Measurements from ENCODE around the gene FBLN7.

DNA sequence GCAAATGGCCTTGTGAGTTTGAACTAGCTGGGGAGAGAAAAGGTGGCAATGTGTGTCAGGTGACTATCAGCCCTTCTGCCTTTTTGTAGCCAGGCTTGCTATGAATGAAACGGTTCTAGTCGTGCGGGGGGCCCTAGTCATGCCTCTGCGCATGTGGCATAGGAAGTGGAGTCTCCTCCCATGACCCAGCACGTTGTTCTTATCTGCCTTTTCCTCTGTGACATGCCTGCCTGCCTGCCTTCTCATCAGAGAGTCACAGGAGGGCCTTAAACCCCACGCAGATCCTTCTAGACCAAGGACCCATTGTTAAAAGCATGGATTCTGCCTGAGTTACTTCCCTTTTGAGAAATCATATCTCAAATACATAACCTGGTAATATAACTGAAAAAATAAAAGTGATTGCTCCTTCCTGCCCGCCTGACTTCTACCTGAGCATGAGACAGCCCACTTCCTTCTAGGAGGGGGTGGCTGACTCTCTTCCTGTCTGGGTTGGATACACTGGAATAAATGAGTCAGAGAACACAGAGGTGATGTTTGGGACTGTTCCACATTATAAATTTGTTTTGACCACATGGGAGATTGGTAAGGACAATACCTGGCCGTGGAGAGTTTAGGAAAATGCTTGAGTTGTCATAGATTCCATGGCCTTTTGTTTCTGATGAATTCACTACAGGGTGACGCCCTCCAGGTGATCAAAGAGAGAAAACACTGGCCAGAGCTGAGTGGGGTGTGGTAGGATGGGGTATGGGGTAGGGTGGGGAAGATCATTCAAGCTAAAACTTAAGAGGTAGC is 49.8 kb downstream of the FBLN7 start:
- TF ChIP-seq, protein P1, sequence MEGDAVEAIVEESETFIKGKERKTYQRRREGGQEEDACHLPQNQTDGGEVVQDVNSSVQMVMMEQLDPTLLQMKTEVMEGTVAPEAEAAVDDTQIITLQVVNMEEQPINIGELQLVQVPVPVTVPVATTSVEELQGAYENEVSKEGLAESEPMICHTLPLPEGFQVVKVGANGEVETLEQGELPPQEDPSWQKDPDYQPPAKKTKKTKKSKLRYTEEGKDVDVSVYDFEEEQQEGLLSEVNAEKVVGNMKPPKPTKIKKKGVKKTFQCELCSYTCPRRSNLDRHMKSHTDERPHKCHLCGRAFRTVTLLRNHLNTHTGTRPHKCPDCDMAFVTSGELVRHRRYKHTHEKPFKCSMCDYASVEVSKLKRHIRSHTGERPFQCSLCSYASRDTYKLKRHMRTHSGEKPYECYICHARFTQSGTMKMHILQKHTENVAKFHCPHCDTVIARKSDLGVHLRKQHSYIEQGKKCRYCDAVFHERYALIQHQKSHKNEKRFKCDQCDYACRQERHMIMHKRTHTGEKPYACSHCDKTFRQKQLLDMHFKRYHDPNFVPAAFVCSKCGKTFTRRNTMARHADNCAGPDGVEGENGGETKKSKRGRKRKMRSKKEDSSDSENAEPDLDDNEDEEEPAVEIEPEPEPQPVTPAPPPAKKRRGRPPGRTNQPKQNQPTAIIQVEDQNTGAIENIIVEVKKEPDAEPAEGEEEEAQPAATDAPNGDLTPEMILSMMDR (tag by site-specific recombination; IDR thresholded peaks at IDR 0.05) = no peak
- TF ChIP-seq ZFP37 (tag by site-specific recombination; IDR thresholded peaks at IDR 0.05) (no peak), ZNF398 (tag by site-specific recombination; IDR thresholded peaks at IDR 0.05) (no peak), ZFP69B (tag by site-specific recombination; IDR thresholded peaks at IDR 0.05) (no peak), RBAK (tag by site-specific recombination; IDR thresholded peaks at IDR 0.05) (no peak), ZNF175 (tag by site-specific recombination; IDR thresholded peaks at IDR 0.05) (no peak), ZNF10 (tag by site-specific recombination; IDR thresholded peaks at IDR 0.05) (no peak), ZBTB17 (tag by site-specific recombination; IDR thresholded peaks at IDR 0.05) (no peak), ZNF121 (tag by site-specific recombination; IDR thresholded peaks at IDR 0.05) (no peak), REST (tag by site-specific recombination; IDR thresholded peaks at IDR 0.05) (no peak)
- TF ChIP-seq, protein P2, sequence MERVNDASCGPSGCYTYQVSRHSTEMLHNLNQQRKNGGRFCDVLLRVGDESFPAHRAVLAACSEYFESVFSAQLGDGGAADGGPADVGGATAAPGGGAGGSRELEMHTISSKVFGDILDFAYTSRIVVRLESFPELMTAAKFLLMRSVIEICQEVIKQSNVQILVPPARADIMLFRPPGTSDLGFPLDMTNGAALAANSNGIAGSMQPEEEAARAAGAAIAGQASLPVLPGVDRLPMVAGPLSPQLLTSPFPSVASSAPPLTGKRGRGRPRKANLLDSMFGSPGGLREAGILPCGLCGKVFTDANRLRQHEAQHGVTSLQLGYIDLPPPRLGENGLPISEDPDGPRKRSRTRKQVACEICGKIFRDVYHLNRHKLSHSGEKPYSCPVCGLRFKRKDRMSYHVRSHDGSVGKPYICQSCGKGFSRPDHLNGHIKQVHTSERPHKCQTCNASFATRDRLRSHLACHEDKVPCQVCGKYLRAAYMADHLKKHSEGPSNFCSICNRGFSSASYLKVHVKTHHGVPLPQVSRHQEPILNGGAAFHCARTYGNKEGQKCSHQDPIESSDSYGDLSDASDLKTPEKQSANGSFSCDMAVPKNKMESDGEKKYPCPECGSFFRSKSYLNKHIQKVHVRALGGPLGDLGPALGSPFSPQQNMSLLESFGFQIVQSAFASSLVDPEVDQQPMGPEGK (tag by site-specific recombination; IDR thresholded peaks at IDR 0.05) = no peak

Data from HEK293 (cell line).